Measurements from ENCODE around the gene MYCN. TPM values are rescaled to one million over a fixed set of nuclear protein-coding genes. Genes with fewer than 3 reads are reported as not detected.

The MYCN gene
- polyA plus RNA-seq (2013), result 26.7 TPM

GRCh38 chr2:15939854-15940660 is at the start of gene MYCN:
MYCN (plus strand) TSS chr2:15940550; CDS start chr2:15942065, 1,515 bp downstream.
- CTCF ChIA-PET, result interaction anchor here (0.6 to 4.6 kb wide), 43 partner anchors 9 to 669 kb away, joined by 3 to 80 read pairs (median 4); no protein-coding TSS in a partner anchor
- H3K4me1 ChIP-seq (ENCODE audit: control extremely low read depth in 1 of 4, control insufficient read depth in 4 of 4, insufficient read depth in 4 of 4, low read length in 3 of 4), result peaks cover 11 to 35% (median 25%) of the 10 kb centered on the region in 4 experiments
- peak; percentile 86 to 92 (median 92) for DNase-seq
- under 1% methylated on average over 39 of the region's 47 CpGs for WGBS (ENCODE audit: insufficient coverage)
- H3K27ac ChIP-seq (ENCODE audit: insufficient read depth in 1 of 2, low read depth in 1 of 2, low read length in 2 of 2, poor library complexity in 1 of 2, severe bottlenecking in 2 of 2), result peak within 1 kb of the TSS; percentile 43 to 50
- no peaks in the 10 kb centered on the region for H3K9me3 ChIP-seq (ENCODE audit: control extremely low read depth in 1 of 5, control insufficient read depth in 4 of 5, insufficient read depth in 2 of 5, low read depth in 1 of 5, low read length in 4 of 5)
- H3K27me3 ChIP-seq (replicated peaks in 2 of 5; ENCODE audit: control insufficient read depth in 4 of 5, insufficient read depth in 5 of 5, low read length in 4 of 5), result peaks cover 0 to 2% (median 0%) of the 10 kb centered on the region in 5 experiments
- POLR2A ChIA-PET, result interaction anchor here (0.7 to 1.6 kb wide), 6 partner anchors 9 to 567 kb away, joined by 3 to 6 read pairs (median 4); no protein-coding TSS in a partner anchor
- peaks cover 0 to 22% (median 12%) of the 10 kb centered on the region in 4 experiments for H3K36me3 ChIP-seq (ENCODE audit: control insufficient read depth in 4 of 4, insufficient read depth in 4 of 4, low read length in 3 of 4)
- peak within 1 kb of the TSS; percentile 82 to 99 (median 95) for H3K4me3 ChIP-seq (ENCODE audit: control insufficient read depth in 1 of 7, extremely low read depth in 1 of 7, insufficient read depth in 4 of 7, low read depth in 2 of 7, low read length in 6 of 7)

GRCh38 chr2:15890936-15891905 is 49.1 kb upstream of the MYCN start:
- Histone ChIP-seq H3K4me3 (ENCODE audit: control insufficient read depth in 1 of 7, extremely low read depth in 1 of 7, insufficient read depth in 4 of 7, low read depth in 2 of 7, low read length in 6 of 7) (no peak overlapping the region), H3K27ac (ENCODE audit: insufficient read depth in 1 of 2, low read depth in 1 of 2, low read length in 2 of 2, poor library complexity in 1 of 2, severe bottlenecking in 2 of 2) (no peak overlapping the region), H3K4me1 (ENCODE audit: control extremely low read depth in 1 of 4, control insufficient read depth in 4 of 4, insufficient read depth in 4 of 4, low read length in 3 of 4) (peaks cover 0 to 8% (median 3%) of the 10 kb centered on the region in 4 experiments), H3K27me3 (replicated peaks in 2 of 5; ENCODE audit: control insufficient read depth in 4 of 5, insufficient read depth in 5 of 5, low read length in 4 of 5) (no peaks in the 10 kb centered on the region), H3K36me3 (ENCODE audit: control insufficient read depth in 4 of 4, insufficient read depth in 4 of 4, low read length in 3 of 4) (no peaks in the 10 kb centered on the region), H3K9me3 (ENCODE audit: control extremely low read depth in 1 of 5, control insufficient read depth in 4 of 5, insufficient read depth in 2 of 5, low read depth in 1 of 5, low read length in 4 of 5) (no peaks in the 10 kb centered on the region)
- 85% methylated on average over 12 of the region's 15 CpGs for WGBS (ENCODE audit: insufficient coverage)
- peak in 1 of 3 donors; percentile 17 for DNase-seq
- CTCF ChIA-PET, result no interaction called here
- POLR2A ChIA-PET, result no interaction called here

GRCh38 chr2:15892151-15892880 is 48.0 kb upstream of the MYCN start:
- no peak for DNase-seq
- no peak overlapping the region for H3K27ac ChIP-seq (ENCODE audit: insufficient read depth in 1 of 2, low read depth in 1 of 2, low read length in 2 of 2, poor library complexity in 1 of 2, severe bottlenecking in 2 of 2)
- peaks cover 0 to under 1% (median 0%) of the 10 kb centered on the region in 5 experiments for H3K9me3 ChIP-seq (ENCODE audit: control extremely low read depth in 1 of 5, control insufficient read depth in 4 of 5, insufficient read depth in 2 of 5, low read depth in 1 of 5, low read length in 4 of 5)
- ChIA-PET CTCF (interaction anchor here (1.3 kb wide), 1 partner anchor 10 kb away, joined by 3 read pairs; no protein-coding TSS in a partner anchor), POLR2A (no interaction called here)
- H3K4me3 ChIP-seq (ENCODE audit: control insufficient read depth in 1 of 7, extremely low read depth in 1 of 7, insufficient read depth in 4 of 7, low read depth in 2 of 7, low read length in 6 of 7), result no peak overlapping the region
- peaks cover 0 to 8% (median 3%) of the 10 kb centered on the region in 4 experiments for H3K4me1 ChIP-seq (ENCODE audit: control extremely low read depth in 1 of 4, control insufficient read depth in 4 of 4, insufficient read depth in 4 of 4, low read length in 3 of 4)
- no peaks in the 10 kb centered on the region for H3K36me3 ChIP-seq (ENCODE audit: control insufficient read depth in 4 of 4, insufficient read depth in 4 of 4, low read length in 3 of 4)
- H3K27me3 ChIP-seq (replicated peaks in 2 of 5; ENCODE audit: control insufficient read depth in 4 of 5, insufficient read depth in 5 of 5, low read length in 4 of 5), result no peaks in the 10 kb centered on the region
- WGBS (ENCODE audit: insufficient coverage), result 91% methylated on average over 4 of the region's 8 CpGs

- ChIA-PET POLR2A (no interaction called here), CTCF (interaction anchor here (1.3 kb wide), 1 partner anchor 10 kb away, joined by 3 read pairs; no protein-coding TSS in a partner anchor)
- Histone ChIP-seq H3K9me3 (ENCODE audit: control extremely low read depth in 1 of 5, control insufficient read depth in 4 of 5, insufficient read depth in 2 of 5, low read depth in 1 of 5, low read length in 4 of 5) (peaks cover 0 to 4% (median 3%) of the 10 kb centered on the region in 5 experiments), H3K27ac (ENCODE audit: insufficient read depth in 1 of 2, low read depth in 1 of 2, low read length in 2 of 2, poor library complexity in 1 of 2, severe bottlenecking in 2 of 2) (no peak overlapping the region), H3K27me3 (replicated peaks in 2 of 5; ENCODE audit: control insufficient read depth in 4 of 5, insufficient read depth in 5 of 5, low read length in 4 of 5) (no peaks in the 10 kb centered on the region), H3K4me1 (ENCODE audit: control extremely low read depth in 1 of 4, control insufficient read depth in 4 of 4, insufficient read depth in 4 of 4, low read length in 3 of 4) (peaks cover 0 to 8% (median 3%) of the 10 kb centered on the region in 4 experiments), H3K4me3 (ENCODE audit: control insufficient read depth in 1 of 7, extremely low read depth in 1 of 7, insufficient read depth in 4 of 7, low read depth in 2 of 7, low read length in 6 of 7) (no peak overlapping the region), H3K36me3 (ENCODE audit: control insufficient read depth in 4 of 4, insufficient read depth in 4 of 4, low read length in 3 of 4) (no peaks in the 10 kb centered on the region)
- DNase-seq, result no peak
Observed at GRCh38 chr2:15893085-15893484, 47.3 kb upstream of the MYCN start.

GRCh38 chr2:15893689-15894480 is 46.5 kb upstream of the MYCN start:
- peaks cover 0 to 9% (median 3%) of the 10 kb centered on the region in 5 experiments for H3K9me3 ChIP-seq (ENCODE audit: control extremely low read depth in 1 of 5, control insufficient read depth in 4 of 5, insufficient read depth in 2 of 5, low read depth in 1 of 5, low read length in 4 of 5)
- H3K27ac ChIP-seq (ENCODE audit: insufficient read depth in 1 of 2, low read depth in 1 of 2, low read length in 2 of 2, poor library complexity in 1 of 2, severe bottlenecking in 2 of 2), result no peak overlapping the region
- ChIA-PET CTCF (interaction anchor here (1.2 kb wide), 1 partner anchor 82 kb away, joined by 3 read pairs; no protein-coding TSS in a partner anchor), POLR2A (no interaction called here)
- WGBS (ENCODE audit: insufficient coverage), result 96% methylated on average over 4 of the region's 7 CpGs
- no peaks in the 10 kb centered on the region for H3K27me3 ChIP-seq (replicated peaks in 2 of 5; ENCODE audit: control insufficient read depth in 4 of 5, insufficient read depth in 5 of 5, low read length in 4 of 5)
- H3K4me1 ChIP-seq (ENCODE audit: control extremely low read depth in 1 of 4, control insufficient read depth in 4 of 4, insufficient read depth in 4 of 4, low read length in 3 of 4), result peaks cover 0 to 8% (median 3%) of the 10 kb centered on the region in 4 experiments
- DNase-seq, result no peak
- no peaks in the 10 kb centered on the region for H3K36me3 ChIP-seq (ENCODE audit: control insufficient read depth in 4 of 4, insufficient read depth in 4 of 4, low read length in 3 of 4)
- no peak overlapping the region for H3K4me3 ChIP-seq (ENCODE audit: control insufficient read depth in 1 of 7, extremely low read depth in 1 of 7, insufficient read depth in 4 of 7, low read depth in 2 of 7, low read length in 6 of 7)

Data from common myeloid progenitor, CD34-positive (primary cell).